WTC11 (cell line): ENCODE data around the gene OR1L6. TPM values are rescaled to one million over a fixed set of nuclear protein-coding genes. Genes with fewer than 3 reads are reported as not detected.

Source experiments
- ATAC-seq: fragments of 200-7000 bp; cut with Tn5 transposase; 2 replicates; pipeline ENCODE4 v1.10.0; 2021; ENCODE audit warnings: mild to moderate bottlenecking, moderate library complexity
- Bru-seq: library from RNA; stranded (reverse); fragments of 400-500 nt; gene quantifications from one replicate; lab custom pipeline; 2021; lab: Mats Ljungman, UMichigan
- CTCF ChIA-PET: fragments of 300-600 bp; sonication (Branson Sonifier 250); formaldehyde crosslinking; loops from one replicate; lab custom pipeline; 2021; ENCODE audit warnings: antibody characterized with exemption; lab: Charles Lee
- POLR2A ChIA-PET: fragments of 350-600 bp; sonication (Branson Sonifier 250); formaldehyde crosslinking; loops from one replicate; lab custom pipeline; 2021; ENCODE audit warnings: antibody characterized with exemption; lab: Charles Lee
- DNase-seq: peaks from one replicate; pipeline ENCODE4 v3.0.0; 2021; ENCODE audit warnings: low spot score
- H3K27ac Mint-ChIP-seq: 2 replicates; pipeline ENCODE4 v1.8.0; 2021; ENCODE audit warnings: mixed read lengths
- H3K27me3 Mint-ChIP-seq: 2 replicates; pipeline ENCODE4 v1.8.0; 2021; ENCODE audit warnings: low read depth, mild to moderate bottlenecking, moderate library complexity, mixed read lengths
- H3K36me3 Mint-ChIP-seq: 2 replicates; pipeline ENCODE4 v1.8.0; 2021; ENCODE audit warnings: mixed read lengths
- H3K4me1 Mint-ChIP-seq: 2 replicates; pipeline ENCODE4 v1.8.0; 2022; ENCODE audit warnings: mixed read lengths
- H3K4me3 Mint-ChIP-seq: 2 replicates; pipeline ENCODE4 v1.8.0; 2021; ENCODE audit warnings: mild to moderate bottlenecking, moderate library complexity, mixed read lengths
- H3K9me3 Mint-ChIP-seq: 2 replicates; pipeline ENCODE4 v1.8.0; 2021; ENCODE audit warnings: mixed read lengths
- ATF1 ChIP-seq: sonication (generic); formaldehyde crosslinking; IDR thresholded peaks from 2 replicates; pipeline ENCODE4 v1.8.1; 2023; ENCODE audit warnings: mild to moderate bottlenecking, moderate library complexity, missing genetic modification reagents
- ATF3 ChIP-seq: sonication (generic); formaldehyde crosslinking; conservative IDR thresholded peaks from 2 replicates; pipeline ENCODE4 v1.8.1; 2022; ENCODE audit warnings: mild to moderate bottlenecking, missing genetic modification reagents
- ATF6 ChIP-seq: sonication (generic); formaldehyde crosslinking; IDR thresholded peaks from 2 replicates; pipeline ENCODE4 v1.8.1; 2023; ENCODE audit warnings: mild to moderate bottlenecking, missing genetic modification reagents
- CBFB ChIP-seq: sonication (generic); formaldehyde crosslinking; IDR thresholded peaks from 2 replicates; pipeline ENCODE4 v1.8.1; 2022; ENCODE audit warnings: mild to moderate bottlenecking, low read depth, missing genetic modification reagents
- ETV6 ChIP-seq: sonication (generic); formaldehyde crosslinking; IDR thresholded peaks from 2 replicates; pipeline ENCODE4 v1.8.1; 2022; ENCODE audit warnings: mild to moderate bottlenecking, missing genetic modification reagents
- GABPB1 ChIP-seq: sonication (generic); formaldehyde crosslinking; IDR thresholded peaks from 2 replicates; pipeline ENCODE4 v1.8.1; 2023; ENCODE audit warnings: mild to moderate bottlenecking, missing genetic modification reagents
- GRHL2 ChIP-seq: fragments of 250-450 bp; sonication (Bioruptor Pico); IDR thresholded peaks from 2 replicates; pipeline ENCODE4 v1.8.0; 2022; ENCODE audit warnings: mild to moderate bottlenecking, moderate library complexity; ENCODE audit not compliant: insufficient replicate concordance, severe bottlenecking
- JUN ChIP-seq: sonication (generic); formaldehyde crosslinking; IDR thresholded peaks from 2 replicates; pipeline ENCODE4 v1.8.0; 2023; ENCODE audit warnings: mild to moderate bottlenecking, missing genetic modification reagents
- MAX ChIP-seq: sonication (generic); formaldehyde crosslinking; IDR thresholded peaks from 2 replicates; pipeline ENCODE4 v1.8.0; 2022; ENCODE audit warnings: mild to moderate bottlenecking, missing genetic modification reagents
- MYBL2 ChIP-seq: sonication (generic); formaldehyde crosslinking; IDR thresholded peaks from 2 replicates; pipeline ENCODE4 v1.8.1; 2023; ENCODE audit warnings: mild to moderate bottlenecking, moderate library complexity, missing genetic modification reagents
- OVOL2 ChIP-seq: fragments of 250-450 bp; sonication (Bioruptor Pico); IDR thresholded peaks from 2 replicates; pipeline ENCODE4 v1.9.0; 2021; ENCODE audit warnings: mild to moderate bottlenecking, borderline replicate concordance
- SOX15 ChIP-seq: fragments of 250-450 bp; sonication (Bioruptor Pico); IDR thresholded peaks from 2 replicates; pipeline ENCODE4 v1.9.0; 2021; ENCODE audit warnings: mild to moderate bottlenecking
- TCF7 ChIP-seq: sonication (generic); formaldehyde crosslinking; IDR thresholded peaks from 2 replicates; pipeline ENCODE4 v1.8.0; 2022; ENCODE audit warnings: mild to moderate bottlenecking, low read depth, missing genetic modification reagents, moderate library complexity
- TEAD4 ChIP-seq: sonication (generic); formaldehyde crosslinking; IDR thresholded peaks from 2 replicates; pipeline ENCODE4 v1.8.0; 2022; ENCODE audit warnings: mild to moderate bottlenecking, missing genetic modification reagents
- ZBTB43 ChIP-seq: sonication (generic); formaldehyde crosslinking; IDR thresholded peaks from 2 replicates; pipeline ENCODE4 v1.8.1; 2023; ENCODE audit warnings: mild to moderate bottlenecking, missing genetic modification reagents
- ZNF121 ChIP-seq: sonication (generic); formaldehyde crosslinking; IDR thresholded peaks from 2 replicates; pipeline ENCODE4 v1.8.0; 2023; ENCODE audit warnings: missing genetic modification reagents
- long read RNA-seq, 3 experiments: library from RNA in 1 of 3; library from capped mRNA in 1 of 3; library from polyadenylated mRNA in 1 of 3; unstranded in 2 of 3; stranded (forward) in 1 of 3; transcript quantifications; one replicate each; pipeline ENCODE4 v2.0.0, GENCODE V29; 2021
- total RNA-seq: library from RNA; stranded (reverse); gene quantifications from 3 replicates; pipeline ENCODE4 v1.2.3, GENCODE V29; 2021
- TF ChIP-seq, protein P1 (sequence below): sonication (generic); formaldehyde crosslinking; IDR thresholded peaks from 2 replicates; pipeline ENCODE4 v1.8.1; 2022; ENCODE audit warnings: low read depth, missing genetic modification reagents, borderline replicate concordance
- TF ChIP-seq, protein P2 (sequence below): sonication (generic); formaldehyde crosslinking; conservative IDR thresholded peaks from 2 replicates; pipeline ENCODE4 v1.8.1; 2023; ENCODE audit warnings: mild to moderate bottlenecking, low read depth, missing genetic modification reagents, moderate library complexity
- TF ChIP-seq, protein P3 (sequence below): fragments of 200-600 bp; IDR thresholded peaks from 2 replicates; pipeline ENCODE4 v1.8.0; 2022; ENCODE audit warnings: antibody characterized with exemption
- TF ChIP-seq, protein P4 (sequence below): fragments of 250-450 bp; sonication (Bioruptor Pico); IDR thresholded peaks from 2 replicates; pipeline ENCODE4 v1.9.0; 2021; ENCODE audit warnings: mild to moderate bottlenecking

The OR1L6 gene, protein sequence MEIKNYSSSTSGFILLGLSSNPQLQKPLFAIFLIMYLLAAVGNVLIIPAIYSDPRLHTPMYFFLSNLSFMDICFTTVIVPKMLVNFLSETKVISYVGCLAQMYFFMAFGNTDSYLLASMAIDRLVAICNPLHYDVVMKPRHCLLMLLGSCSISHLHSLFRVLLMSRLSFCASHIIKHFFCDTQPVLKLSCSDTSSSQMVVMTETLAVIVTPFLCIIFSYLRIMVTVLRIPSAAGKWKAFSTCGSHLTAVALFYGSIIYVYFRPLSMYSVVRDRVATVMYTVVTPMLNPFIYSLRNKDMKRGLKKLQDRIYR
- not detected in 3 replicates for total RNA-seq
- not detected for Bru-seq, nascent RNA
- long read RNA-seq, experiment 1, result 0 reads
- long read RNA-seq, experiment 2, result 0 reads
- long read RNA-seq, experiment 3, result 0 reads

DNA sequence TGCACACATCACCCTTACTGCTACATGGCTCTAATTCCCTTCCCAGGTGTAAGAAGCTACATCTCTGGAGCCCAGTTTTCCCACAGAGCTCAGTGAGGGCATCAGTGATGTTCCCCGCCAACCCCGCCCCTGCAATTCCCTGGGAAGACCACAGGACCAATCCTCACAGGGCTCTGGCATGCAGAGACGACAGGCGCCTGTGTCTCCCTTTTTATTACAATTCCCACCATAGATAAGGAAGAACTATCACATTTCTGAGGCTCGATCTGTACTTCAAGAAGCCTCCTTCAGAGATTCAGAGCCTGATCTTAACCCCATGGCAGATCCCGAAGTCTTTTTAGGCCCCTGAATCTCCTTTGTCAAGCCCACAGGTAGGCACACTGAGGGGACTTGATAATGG, at the start of gene OR1L6:
OR1L6 (plus strand) TSS at position 301 of the 400 bp plus-strand sequence. CDS start 7,545 bp downstream, outside the sequence.
- ChIA-PET CTCF (no interaction called here), POLR2A (no interaction called here)
- TF ChIP-seq MAX (CRISPR knock-in tag) (no peak), ETV6 (no peak), GABPB1 (no peak), ATF3 (CRISPR knock-in tag) (no peak), JUN (no peak), TCF7 (no peak), ZNF121 (no peak), CBFB (CRISPR knock-in tag) (no peak), GRHL2 (no peak), ZBTB43 (no peak), SOX15 (CRISPR knock-in tag) (no peak), MYBL2 (CRISPR knock-in tag) (no peak), OVOL2 (CRISPR knock-in tag) (no peak), ATF6 (no peak), ATF1 (CRISPR knock-in tag) (no peak), TEAD4 (no peak)
- TF ChIP-seq, protein P1, sequence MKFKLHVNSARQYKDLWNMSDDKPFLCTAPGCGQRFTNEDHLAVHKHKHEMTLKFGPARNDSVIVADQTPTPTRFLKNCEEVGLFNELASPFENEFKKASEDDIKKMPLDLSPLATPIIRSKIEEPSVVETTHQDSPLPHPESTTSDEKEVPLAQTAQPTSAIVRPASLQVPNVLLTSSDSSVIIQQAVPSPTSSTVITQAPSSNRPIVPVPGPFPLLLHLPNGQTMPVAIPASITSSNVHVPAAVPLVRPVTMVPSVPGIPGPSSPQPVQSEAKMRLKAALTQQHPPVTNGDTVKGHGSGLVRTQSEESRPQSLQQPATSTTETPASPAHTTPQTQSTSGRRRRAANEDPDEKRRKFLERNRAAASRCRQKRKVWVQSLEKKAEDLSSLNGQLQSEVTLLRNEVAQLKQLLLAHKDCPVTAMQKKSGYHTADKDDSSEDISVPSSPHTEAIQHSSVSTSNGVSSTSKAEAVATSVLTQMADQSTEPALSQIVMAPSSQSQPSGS (CRISPR knock-in tag), result no peak
- TF ChIP-seq, protein P2, sequence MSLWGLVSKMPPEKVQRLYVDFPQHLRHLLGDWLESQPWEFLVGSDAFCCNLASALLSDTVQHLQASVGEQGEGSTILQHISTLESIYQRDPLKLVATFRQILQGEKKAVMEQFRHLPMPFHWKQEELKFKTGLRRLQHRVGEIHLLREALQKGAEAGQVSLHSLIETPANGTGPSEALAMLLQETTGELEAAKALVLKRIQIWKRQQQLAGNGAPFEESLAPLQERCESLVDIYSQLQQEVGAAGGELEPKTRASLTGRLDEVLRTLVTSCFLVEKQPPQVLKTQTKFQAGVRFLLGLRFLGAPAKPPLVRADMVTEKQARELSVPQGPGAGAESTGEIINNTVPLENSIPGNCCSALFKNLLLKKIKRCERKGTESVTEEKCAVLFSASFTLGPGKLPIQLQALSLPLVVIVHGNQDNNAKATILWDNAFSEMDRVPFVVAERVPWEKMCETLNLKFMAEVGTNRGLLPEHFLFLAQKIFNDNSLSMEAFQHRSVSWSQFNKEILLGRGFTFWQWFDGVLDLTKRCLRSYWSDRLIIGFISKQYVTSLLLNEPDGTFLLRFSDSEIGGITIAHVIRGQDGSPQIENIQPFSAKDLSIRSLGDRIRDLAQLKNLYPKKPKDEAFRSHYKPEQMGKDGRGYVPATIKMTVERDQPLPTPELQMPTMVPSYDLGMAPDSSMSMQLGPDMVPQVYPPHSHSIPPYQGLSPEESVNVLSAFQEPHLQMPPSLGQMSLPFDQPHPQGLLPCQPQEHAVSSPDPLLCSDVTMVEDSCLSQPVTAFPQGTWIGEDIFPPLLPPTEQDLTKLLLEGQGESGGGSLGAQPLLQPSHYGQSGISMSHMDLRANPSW (CRISPR knock-in tag), result no peak
- TF ChIP-seq, protein P3, sequence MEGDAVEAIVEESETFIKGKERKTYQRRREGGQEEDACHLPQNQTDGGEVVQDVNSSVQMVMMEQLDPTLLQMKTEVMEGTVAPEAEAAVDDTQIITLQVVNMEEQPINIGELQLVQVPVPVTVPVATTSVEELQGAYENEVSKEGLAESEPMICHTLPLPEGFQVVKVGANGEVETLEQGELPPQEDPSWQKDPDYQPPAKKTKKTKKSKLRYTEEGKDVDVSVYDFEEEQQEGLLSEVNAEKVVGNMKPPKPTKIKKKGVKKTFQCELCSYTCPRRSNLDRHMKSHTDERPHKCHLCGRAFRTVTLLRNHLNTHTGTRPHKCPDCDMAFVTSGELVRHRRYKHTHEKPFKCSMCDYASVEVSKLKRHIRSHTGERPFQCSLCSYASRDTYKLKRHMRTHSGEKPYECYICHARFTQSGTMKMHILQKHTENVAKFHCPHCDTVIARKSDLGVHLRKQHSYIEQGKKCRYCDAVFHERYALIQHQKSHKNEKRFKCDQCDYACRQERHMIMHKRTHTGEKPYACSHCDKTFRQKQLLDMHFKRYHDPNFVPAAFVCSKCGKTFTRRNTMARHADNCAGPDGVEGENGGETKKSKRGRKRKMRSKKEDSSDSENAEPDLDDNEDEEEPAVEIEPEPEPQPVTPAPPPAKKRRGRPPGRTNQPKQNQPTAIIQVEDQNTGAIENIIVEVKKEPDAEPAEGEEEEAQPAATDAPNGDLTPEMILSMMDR, result no peak
- TF ChIP-seq, protein P4, sequence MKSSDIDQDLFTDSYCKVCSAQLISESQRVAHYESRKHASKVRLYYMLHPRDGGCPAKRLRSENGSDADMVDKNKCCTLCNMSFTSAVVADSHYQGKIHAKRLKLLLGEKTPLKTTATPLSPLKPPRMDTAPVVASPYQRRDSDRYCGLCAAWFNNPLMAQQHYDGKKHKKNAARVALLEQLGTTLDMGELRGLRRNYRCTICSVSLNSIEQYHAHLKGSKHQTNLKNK, result no peak

More for the DNA sequence above, at the start of gene OR1L6:
- Mint-ChIP-seq H3K4me3 (no peak within 1 kb of the TSS), H3K36me3 (peaks cover 34% of the 10 kb centered on the region), H3K9me3 (peaks cover 8% of the 10 kb centered on the region), H3K27me3 (peaks cover 33% of the 10 kb centered on the region), H3K4me1 (no peaks in the 10 kb centered on the region), H3K27ac (no peak within 1 kb of the TSS)
- ATAC-seq, result no peak
- DNase-seq, result no peak
